CD14-positive monocyte (primary cell): ENCODE measurements around the gene KLHL7. TPM values are rescaled to one million over a fixed set of nuclear protein-coding genes. Genes with fewer than 3 reads are reported as not detected.

Experiments used
- DNase-seq, 3 donors: peaks; one replicate each; pipeline ENCODE4 v3.0.0-alpha.2; 2011 to 2022
- H2AFZ ChIP-seq: 2 replicates; pipeline ENCODE4 v1.6.0; 2012; ENCODE audit warnings: mild to moderate bottlenecking, low read depth, low read length, inconsistent platforms; ENCODE audit not compliant: insufficient read depth, poor library complexity, severe bottlenecking
- H3K27ac ChIP-seq, 2 donors: 1 replicate in 1 of 2; 2 replicates in 1 of 2; pipeline ENCODE4 v1.5.1; 2012 to 2013; ENCODE audit warnings: low read length in 2 of 2, control low read depth in 1 of 2, inconsistent platforms in 1 of 2, low read depth in 1 of 2, mild to moderate bottlenecking in 1 of 2
- H3K27me3 ChIP-seq, 2 donors: one replicate each; pipeline versions ENCODE4 v1.6.0 to v1.6.1; 2011 to 2013; ENCODE audit warnings: low read length in 2 of 2; ENCODE audit not compliant: control insufficient read depth in 2 of 2, insufficient read depth in 2 of 2
- H3K36me3 ChIP-seq, 2 donors: replicated peaks in 1 of 2; 1 replicate in 1 of 2; 2 replicates in 1 of 2; pipeline versions ENCODE4 v1.5.1 to v1.6.1; 2012 to 2013; ENCODE audit warnings: low read length in 2 of 2, control low read depth in 1 of 2, inconsistent platforms in 1 of 2, mild to moderate bottlenecking in 1 of 2; ENCODE audit not compliant: insufficient read depth in 2 of 2, control insufficient read depth in 1 of 2
- H3K4me1 ChIP-seq, 2 donors: 1 replicate in 1 of 2; 2 replicates in 1 of 2; pipeline versions ENCODE4 v1.5.1 to v1.6.1; 2012 to 2013; ENCODE audit warnings: low read length in 2 of 2, control low read depth in 1 of 2, inconsistent platforms in 1 of 2, mild to moderate bottlenecking in 1 of 2, moderate library complexity in 1 of 2; ENCODE audit not compliant: insufficient read depth in 2 of 2, control insufficient read depth in 1 of 2
- H3K4me2 ChIP-seq: replicated peaks from 2 replicates; pipeline ENCODE3; 2012; ENCODE audit warnings: low read length, moderate library complexity, mild to moderate bottlenecking; ENCODE audit not compliant: poor library complexity, severe bottlenecking; ENCODE audit errors: extremely low read depth
- H3K4me3 ChIP-seq, 3 experiments: fragments of 200-600 bp in 1 of 3; sonication (generic) in 1 of 3; replicated peaks in 1 of 3; 1 replicate in 2 of 3; 2 replicates in 1 of 3; pipeline ENCODE4 v1.5.1; 2011 to 2013; ENCODE audit warnings: low read length in 3 of 3, mild to moderate bottlenecking in 3 of 3, control low read depth in 2 of 3, low read depth in 2 of 3, inconsistent platforms in 1 of 3, moderate library complexity in 1 of 3
- H3K79me2 ChIP-seq: 2 replicates; pipeline ENCODE4 v1.6.0; 2012; ENCODE audit warnings: mild to moderate bottlenecking, control low read depth, inconsistent platforms, low read length, moderate library complexity; ENCODE audit not compliant: insufficient read depth
- H3K9ac ChIP-seq: 2 replicates; pipeline ENCODE4 v1.6.0; 2017; ENCODE audit warnings: low read length, mild to moderate bottlenecking; ENCODE audit not compliant: insufficient read depth, poor library complexity, severe bottlenecking
- H3K9me3 ChIP-seq, 2 donors: replicated peaks in 1 of 2; 1 replicate in 1 of 2; 2 replicates in 1 of 2; pipeline versions ENCODE4 v1.5.1 to v1.6.1; 2012 to 2013; ENCODE audit warnings: low read length in 2 of 2, control low read depth in 1 of 2; ENCODE audit not compliant: control insufficient read depth in 1 of 2, insufficient read depth in 1 of 2
- H4K20me1 ChIP-seq: 2 replicates; pipeline ENCODE4 v1.6.0; 2012; ENCODE audit warnings: mild to moderate bottlenecking, low read length, control low read depth, moderate library complexity; ENCODE audit not compliant: insufficient read depth
- H3K27ac Mint-ChIP-seq, 7 donors: one replicate each; pipeline ENCODE4 v1.8.0; 2020; ENCODE audit warnings: mild to moderate bottlenecking in 7 of 7, mixed read lengths in 7 of 7, moderate library complexity in 6 of 7, inconsistent platforms in 2 of 7
- H3K27me3 Mint-ChIP-seq, 3 donors: one replicate each; pipeline ENCODE4 v1.8.0; 2021 to 2022; ENCODE audit warnings: low read depth in 3 of 3, mild to moderate bottlenecking in 3 of 3, mixed read lengths in 3 of 3, moderate library complexity in 3 of 3, inconsistent platforms in 1 of 3
- H3K36me3 Mint-ChIP-seq, 2 donors: one replicate each; pipeline ENCODE4 v1.8.0; 2020; ENCODE audit warnings: mixed read lengths in 2 of 2, inconsistent platforms in 1 of 2, mild to moderate bottlenecking in 1 of 2
- H3K4me1 Mint-ChIP-seq: one replicate; pipeline ENCODE4 v1.8.0; 2020; ENCODE audit warnings: mild to moderate bottlenecking, mixed read lengths
- H3K4me3 Mint-ChIP-seq, 2 donors: one replicate each; pipeline ENCODE4 v1.8.0; 2020; ENCODE audit warnings: mild to moderate bottlenecking in 2 of 2, mixed read lengths in 2 of 2, moderate library complexity in 1 of 2
- H3K9me3 Mint-ChIP-seq, 7 donors: one replicate each; pipeline ENCODE4 v1.8.0; 2020 to 2022; ENCODE audit warnings: mixed read lengths in 7 of 7, mild to moderate bottlenecking in 6 of 7, moderate library complexity in 6 of 7, inconsistent platforms in 2 of 7
- WGBS: methylation state at CpG from one replicate; pipeline ENCODE4 v1.1.5; 2013; ENCODE audit warnings: missing lambda C conversion rate; ENCODE audit not compliant: insufficient coverage; 5-methylcytosine and 5-hydroxymethylcytosine counted together
- intact Hi-C, 2 donors: fragments of 100-400 bp; cut with micrococcal nuclease; formaldehyde crosslinking; loops; one replicate each; pipeline versions ENCODE4 v1.15.0 to v1.15.1; 2023
- polyA plus RNA-seq, 3 donors: library from polyadenylated mRNA; depleted of rRNA in 1 of 3; unstranded in 2 of 3; stranded (reverse) in 1 of 3; fragments of 300-500 nt in 2 of 3; fragments of >200 nt in 1 of 3; fragmentation: Illumina TruSeq in 2 of 3; gene quantifications; 1 replicate in 2 of 3; 2 replicates in 1 of 3; pipeline ENCODE4 v1.2.3, GENCODE V29; 2012 to 2021
- TF ChIP-seq, protein P1 (sequence below): fragments of 200-600 bp; IDR thresholded peaks from one replicate; pipeline ENCODE4 v1.8.0; 2022; ENCODE audit warnings: antibody characterized with exemption, mild to moderate bottlenecking

The KLHL7 gene
- polyA plus RNA-seq, 3 donors: 15.5 to 21.0 (median 17.4) TPM

DNA sequence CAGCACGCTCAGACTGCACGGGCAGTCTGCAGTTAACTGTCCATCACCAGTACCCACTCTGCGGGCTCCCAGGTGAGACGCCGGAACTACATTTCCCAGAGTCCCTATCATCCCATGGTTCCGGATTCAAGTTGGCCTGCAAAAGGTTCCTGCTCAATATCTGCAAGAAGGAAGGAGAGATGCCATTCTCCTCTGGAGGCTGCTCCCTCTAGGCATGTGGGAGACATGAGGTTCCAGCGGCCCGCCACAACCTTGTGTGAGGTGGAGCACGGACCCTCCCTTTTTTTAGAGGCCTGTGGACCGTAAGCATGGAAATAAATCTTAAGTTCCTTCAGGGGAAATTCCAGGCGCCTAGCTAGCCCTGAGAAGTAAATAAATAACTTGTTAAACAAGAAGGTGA, 106.0 kb downstream of the KLHL7 start:
- DNase-seq: no peak
- TF ChIP-seq, protein P1, sequence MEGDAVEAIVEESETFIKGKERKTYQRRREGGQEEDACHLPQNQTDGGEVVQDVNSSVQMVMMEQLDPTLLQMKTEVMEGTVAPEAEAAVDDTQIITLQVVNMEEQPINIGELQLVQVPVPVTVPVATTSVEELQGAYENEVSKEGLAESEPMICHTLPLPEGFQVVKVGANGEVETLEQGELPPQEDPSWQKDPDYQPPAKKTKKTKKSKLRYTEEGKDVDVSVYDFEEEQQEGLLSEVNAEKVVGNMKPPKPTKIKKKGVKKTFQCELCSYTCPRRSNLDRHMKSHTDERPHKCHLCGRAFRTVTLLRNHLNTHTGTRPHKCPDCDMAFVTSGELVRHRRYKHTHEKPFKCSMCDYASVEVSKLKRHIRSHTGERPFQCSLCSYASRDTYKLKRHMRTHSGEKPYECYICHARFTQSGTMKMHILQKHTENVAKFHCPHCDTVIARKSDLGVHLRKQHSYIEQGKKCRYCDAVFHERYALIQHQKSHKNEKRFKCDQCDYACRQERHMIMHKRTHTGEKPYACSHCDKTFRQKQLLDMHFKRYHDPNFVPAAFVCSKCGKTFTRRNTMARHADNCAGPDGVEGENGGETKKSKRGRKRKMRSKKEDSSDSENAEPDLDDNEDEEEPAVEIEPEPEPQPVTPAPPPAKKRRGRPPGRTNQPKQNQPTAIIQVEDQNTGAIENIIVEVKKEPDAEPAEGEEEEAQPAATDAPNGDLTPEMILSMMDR: no peak
- H3K27ac Mint-ChIP-seq: peak overlapping the region in 1 of 7 donors; percentile 66
- intact Hi-C loops: no loop called here
- H3K4me2 ChIP-seq: no peak overlapping the region
- H3K27ac ChIP-seq: no peak overlapping the region
- peaks cover 0 to 3% (median 0%) of the 10 kb centered on the region in 7 donors for H3K9me3 Mint-ChIP-seq
- H3K79me2 ChIP-seq: no peaks in the 10 kb centered on the region
- no peak overlapping the region for H3K4me3 Mint-ChIP-seq
- H3K27me3 Mint-ChIP-seq: peaks cover under 1 to 2% (median 2%) of the 10 kb centered on the region in 3 donors
- no peak overlapping the region for H3K9ac ChIP-seq
- no peaks in the 10 kb centered on the region for H3K36me3 ChIP-seq
- H3K9me3 ChIP-seq: no peaks in the 10 kb centered on the region
- H3K27me3 ChIP-seq: no peaks in the 10 kb centered on the region
- peaks cover 61% of the 10 kb centered on the region for H3K4me1 Mint-ChIP-seq
- no peak overlapping the region for H3K4me3 ChIP-seq
- H3K36me3 Mint-ChIP-seq: no peaks in the 10 kb centered on the region
- 92% methylated on average over 5 of the region's 11 CpGs for WGBS
- H2AFZ ChIP-seq: no peak overlapping the region
- peaks cover 57 to 62% of the 10 kb centered on the region in 2 donors for H3K4me1 ChIP-seq
- no peaks in the 10 kb centered on the region for H4K20me1 ChIP-seq

DNA sequence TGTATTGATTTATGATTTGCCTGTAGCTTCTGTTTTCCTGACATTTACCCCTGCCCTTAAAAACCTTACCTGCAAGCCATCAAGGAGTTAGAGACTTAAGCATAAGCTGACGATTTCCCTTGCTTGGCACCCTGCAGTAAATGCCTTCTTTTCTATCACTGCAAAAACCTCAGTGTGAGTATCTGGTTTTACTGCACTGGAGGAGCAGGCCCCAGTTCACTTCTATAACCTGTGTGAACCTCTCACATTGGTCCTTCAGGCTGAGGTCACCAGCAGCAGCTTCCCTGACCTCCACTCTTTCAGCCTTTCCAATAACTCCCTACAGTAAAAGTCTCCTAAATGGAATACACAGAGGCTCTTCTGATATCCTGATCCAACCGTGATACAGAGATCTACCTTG, 106.8 kb downstream of the KLHL7 start:
- no peaks in the 10 kb centered on the region for H3K36me3 Mint-ChIP-seq
- H3K9me3 ChIP-seq: no peaks in the 10 kb centered on the region
- H3K9me3 Mint-ChIP-seq: peaks cover 0 to 3% (median 0%) of the 10 kb centered on the region in 7 donors
- intact Hi-C loops: no loop called here
- WGBS: no CpG with 5 or more reads among the region's 2 CpGs
- no peaks in the 10 kb centered on the region for H3K27me3 ChIP-seq
- H2AFZ ChIP-seq: no peak overlapping the region
- H3K4me1 Mint-ChIP-seq: peaks cover 57% of the 10 kb centered on the region
- no peaks in the 10 kb centered on the region for H4K20me1 ChIP-seq
- DNase-seq: no peak
- no peaks in the 10 kb centered on the region for H3K36me3 ChIP-seq
- H3K27ac Mint-ChIP-seq: no peak overlapping the region
- H3K27ac ChIP-seq: no peak overlapping the region
- no peak overlapping the region for H3K4me2 ChIP-seq
- TF ChIP-seq, protein P1: no peak
- no peak overlapping the region for H3K4me3 Mint-ChIP-seq
- peaks cover 52 to 57% of the 10 kb centered on the region in 2 donors for H3K4me1 ChIP-seq
- H3K27me3 Mint-ChIP-seq: peaks cover 0 to 2% (median 2%) of the 10 kb centered on the region in 3 donors
- H3K9ac ChIP-seq: no peak overlapping the region
- no peaks in the 10 kb centered on the region for H3K79me2 ChIP-seq
- no peak overlapping the region for H3K4me3 ChIP-seq
